HG02623 (cell line): ENCODE results near the gene TSN.
"Not testable (repeated sequence)": the region's sequence is repeated elsewhere in the genome, so short reads cannot be mapped to it uniquely, and the experiment has no call there.

Source experiments
- ATAC-seq: cut with Tn5 transposase; IDR thresholded peaks from one replicate; pipeline ENCODE4 v1.9.1; 2021; ENCODE audit warnings: moderate library complexity; ENCODE audit not compliant: unreplicated experiment

Gene TSN

DNA sequence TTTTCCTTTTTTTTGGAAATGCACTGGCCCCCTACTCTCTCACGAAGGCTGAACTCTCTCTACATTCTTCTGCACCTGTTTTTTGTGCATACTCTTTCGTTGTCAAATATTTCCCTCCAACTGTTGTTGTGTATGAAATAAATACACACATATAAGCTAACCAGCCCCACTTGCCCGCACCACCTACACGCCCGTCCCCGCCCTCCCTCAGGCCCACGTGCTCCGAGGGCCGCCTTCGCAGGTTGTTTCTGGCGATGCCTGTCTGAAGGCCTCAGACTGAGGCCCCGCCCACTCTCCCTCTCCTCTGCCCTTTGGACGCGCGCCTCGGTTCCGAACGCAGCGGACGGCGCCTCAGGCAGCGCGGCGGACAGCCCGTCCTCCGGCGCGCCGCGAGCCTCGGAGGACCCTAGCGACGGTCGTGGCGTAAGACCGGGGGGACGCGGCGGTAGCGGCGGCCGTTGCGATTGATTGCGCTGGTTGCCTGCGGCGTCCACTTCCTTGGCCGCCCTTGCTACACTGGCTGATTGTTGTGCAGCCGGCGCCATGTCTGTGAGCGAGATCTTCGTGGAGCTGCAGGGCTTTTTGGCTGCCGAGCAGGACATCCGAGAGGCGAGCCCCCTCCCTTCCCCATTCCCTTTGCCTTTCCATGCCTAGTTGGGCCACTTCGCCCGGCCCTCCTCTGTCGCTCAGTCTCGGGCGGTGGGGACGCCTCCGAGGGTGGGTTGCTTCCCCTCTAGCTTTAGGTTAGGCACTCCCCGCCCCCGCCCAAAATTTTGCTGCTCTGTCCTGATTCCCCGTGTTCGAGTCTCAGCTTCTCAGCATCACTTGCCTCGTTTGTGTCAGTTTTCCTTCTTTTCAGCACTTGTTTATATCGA lies at the start of gene TSN:
Gene TSN (plus strand): TSS at position 415 of the 875 bp plus-strand sequence. CDS start 129 bp downstream, at position 544.
- peak; percentile 99 for ATAC-seq

DNA sequence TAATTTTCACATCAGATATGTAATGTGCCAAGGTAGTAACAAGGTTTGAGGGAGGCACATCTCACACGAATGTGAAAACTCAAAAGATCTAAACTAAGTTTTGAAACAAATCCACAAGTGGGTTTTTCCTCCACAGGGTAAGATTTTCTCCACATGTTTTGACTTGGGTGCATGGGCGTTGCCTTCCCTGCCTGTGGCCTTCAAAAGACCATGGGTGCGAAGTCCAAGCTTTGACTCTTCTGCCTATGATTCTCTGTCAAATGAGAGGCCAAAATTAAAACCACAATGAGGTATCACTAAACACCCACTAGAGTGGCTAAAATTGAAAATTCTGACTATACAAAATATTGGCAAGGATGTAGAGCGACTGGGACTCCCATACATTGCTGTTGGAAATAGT lies 49.5 kb upstream of the TSN start:
- ATAC-seq, result no peak

DNA sequence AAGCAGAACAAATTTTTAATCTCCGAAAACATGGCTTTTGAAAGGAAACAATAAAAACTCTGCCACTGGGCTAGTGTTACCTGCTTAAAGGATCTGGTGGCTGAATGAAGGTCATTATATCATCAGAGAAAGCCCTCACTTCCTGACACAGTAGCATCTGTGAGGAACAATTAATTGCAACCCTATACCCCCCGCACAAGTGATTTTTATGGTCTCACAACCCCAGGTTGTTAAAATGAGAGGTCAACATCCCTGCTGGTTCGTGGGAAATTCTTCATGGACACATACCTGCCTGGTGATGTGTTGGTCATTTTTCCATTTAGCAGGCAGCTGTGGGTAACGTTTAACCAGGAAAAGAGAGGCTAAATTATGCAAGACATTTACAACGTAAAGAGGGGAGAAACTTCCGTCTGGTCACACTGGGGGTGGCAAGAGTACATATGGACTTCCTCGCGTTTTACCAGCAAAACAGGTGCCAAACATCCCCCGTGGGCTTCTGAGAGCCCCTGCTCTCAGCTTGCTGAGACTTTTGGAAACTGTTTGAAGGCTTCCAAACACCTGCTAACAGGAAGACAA lies 48.0 kb upstream of the TSN start:
- ATAC-seq, result no peak

DNA sequence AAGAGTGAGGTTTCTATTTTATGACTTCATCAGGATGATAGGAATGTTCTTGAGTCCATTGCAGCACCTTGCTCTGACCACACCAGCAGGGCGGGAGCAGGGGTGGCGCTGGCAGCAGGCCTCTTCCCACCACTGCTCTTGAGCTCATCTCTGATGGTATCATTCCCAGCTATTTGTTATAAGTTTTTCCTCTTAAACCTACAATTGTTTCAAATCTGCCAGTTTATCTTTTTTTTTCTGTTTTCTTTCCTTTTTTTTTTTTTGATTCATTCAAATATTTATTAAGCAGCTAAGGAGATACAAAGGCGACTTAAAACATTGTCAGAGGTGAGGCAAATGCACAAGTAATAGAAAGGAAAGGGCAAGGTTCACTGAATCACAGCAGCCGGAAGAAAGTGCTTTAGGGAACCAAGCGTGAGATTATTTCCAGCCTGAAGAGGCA lies 47.5 kb upstream of the TSN start:
- no peak for ATAC-seq

DNA sequence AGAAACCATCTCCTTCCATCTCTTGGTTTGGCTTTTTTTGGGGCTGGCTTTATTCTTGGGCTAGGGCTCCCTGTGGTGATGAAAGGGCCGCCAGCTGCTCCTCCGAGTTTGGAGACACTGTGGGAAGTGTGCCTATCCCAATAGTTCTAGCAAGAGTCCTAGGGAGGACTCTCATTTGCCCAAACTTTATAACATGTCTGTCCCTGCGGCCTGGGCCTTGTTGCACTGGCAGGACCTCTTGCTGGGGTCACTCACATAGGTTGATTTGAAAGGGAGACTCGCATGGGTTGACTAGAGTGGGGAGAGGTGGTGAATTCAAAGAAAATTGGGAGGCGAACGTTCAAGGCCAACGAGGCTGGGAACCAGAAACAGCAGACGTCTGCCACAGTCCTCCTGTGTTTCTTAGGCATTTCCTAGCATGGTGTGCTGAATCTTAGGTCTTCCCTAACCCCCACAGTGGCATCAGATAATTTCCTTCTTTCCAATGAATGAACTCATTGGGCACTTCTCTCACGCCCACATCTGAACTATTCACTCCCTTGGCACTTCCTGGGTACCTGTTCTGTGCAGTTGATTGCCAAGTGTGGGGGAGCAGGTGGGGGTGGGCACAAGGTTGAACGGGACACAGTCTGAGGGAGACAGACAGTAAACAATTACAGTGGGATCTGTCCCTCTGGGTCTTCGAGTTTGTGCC lies 45.5 kb upstream of the TSN start:
- ATAC-seq, result no peak

DNA sequence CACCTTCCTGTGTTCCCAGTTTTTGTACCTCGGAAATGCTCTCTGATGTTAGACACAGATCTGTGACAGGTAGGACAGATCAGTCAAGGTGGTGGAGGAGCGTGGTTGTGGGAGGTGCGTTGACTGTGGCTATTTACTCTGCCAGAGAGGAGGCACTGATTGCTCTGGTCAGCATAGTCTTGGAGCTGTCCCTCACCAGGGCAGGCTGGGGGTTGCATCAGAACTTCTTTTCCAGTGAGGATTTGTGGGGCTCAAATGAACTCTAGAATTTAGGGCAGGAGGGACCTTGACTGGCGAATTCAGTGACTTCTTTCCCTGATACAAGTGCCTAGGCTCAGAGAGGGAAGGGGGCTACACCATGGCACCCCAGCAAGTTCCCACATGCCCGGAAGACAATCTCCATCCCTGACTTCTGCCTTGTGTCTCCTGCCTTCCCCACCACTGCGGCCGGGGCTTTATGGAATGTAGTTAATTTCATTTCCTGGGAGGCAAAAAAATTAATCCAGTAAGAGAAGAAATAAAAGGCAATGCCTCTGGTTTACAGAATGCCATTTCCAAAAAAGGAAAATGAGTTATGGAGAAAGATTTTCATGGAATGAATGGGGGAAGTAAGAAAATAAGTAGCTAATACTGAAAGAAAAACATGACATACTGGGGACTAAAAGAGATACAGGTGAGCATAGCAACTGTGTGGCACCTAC lies 44.8 kb upstream of the TSN start:
- ATAC-seq, result no peak

DNA sequence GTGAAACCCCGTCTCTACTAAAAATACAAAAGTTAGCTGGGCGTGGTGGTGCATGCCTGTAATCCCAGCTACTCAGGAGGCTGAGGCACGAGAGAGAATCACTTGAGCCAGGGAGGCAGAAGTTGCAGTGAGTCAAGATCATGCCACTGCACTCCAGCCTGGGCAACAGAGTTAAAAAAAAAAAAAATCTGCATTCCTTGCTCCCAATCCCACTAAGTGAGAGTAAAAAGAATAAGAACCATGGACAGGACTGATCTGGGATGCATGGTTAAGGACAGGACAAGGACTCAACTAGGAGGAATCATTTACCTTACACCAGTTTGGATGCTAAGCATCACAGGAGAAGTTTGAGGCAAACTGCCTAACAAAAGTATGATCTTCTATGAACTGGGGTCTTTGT lies 44.0 kb upstream of the TSN start:
- ATAC-seq, result not testable (repeated sequence)

DNA sequence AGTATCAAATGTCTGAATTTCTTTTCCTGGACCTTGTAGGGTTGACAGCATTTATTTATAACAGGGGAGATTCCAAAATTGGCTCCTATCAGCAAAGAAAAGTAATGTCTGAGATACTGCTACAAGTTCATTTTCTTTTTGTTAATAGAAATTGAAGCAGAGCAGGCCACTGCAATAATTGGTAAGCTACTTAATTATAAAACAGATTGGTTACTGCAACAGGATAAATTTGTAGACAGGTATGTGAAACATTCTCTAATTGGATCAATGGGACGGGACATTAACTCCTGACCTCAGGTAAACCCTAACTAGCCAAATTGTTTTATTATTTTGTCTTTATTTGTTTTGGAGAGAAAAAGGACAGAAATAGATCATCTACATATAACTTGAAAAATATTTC lies 39.3 kb upstream of the TSN start:
- ATAC-seq, result no peak

DNA sequence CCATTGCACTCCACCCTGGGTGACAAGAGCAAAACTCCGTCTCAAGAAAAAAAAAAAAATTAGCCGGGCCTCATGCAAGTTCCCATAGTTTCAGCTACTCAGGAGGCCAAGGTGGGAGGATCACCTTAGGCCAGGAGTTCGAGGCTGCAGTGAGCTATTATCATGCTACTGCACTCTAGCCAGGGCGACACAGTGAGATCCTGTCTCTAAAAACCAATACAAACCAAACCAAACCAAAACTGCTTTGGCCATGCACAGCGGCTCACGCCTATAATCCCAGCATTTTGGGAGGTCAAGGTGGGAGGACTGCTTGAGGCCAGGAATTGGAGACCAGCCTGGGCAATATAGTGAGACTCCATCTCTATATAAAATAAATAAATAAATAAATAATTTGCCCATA lies 37.9 kb upstream of the TSN start:
- no peak for ATAC-seq

DNA sequence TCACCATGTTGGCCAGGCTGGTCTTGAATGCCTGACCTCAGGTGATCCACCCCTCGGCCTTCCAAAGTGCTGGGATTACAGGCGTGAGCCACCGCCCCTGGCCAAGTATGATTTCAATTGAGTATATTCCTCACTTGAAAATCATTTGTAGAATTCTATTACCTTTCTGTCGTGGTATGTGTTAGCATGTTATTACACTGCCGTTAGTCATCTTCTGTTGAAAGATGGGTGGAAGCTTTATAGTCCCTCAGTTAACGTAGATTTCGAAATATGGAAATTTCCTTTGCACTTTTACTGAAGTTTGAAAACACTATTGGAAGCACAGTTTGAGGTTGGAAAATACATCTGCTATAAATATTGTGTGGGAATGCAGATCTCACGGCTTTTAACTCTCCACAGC lies 33.5 kb upstream of the TSN start:
- no peak for ATAC-seq

DNA sequence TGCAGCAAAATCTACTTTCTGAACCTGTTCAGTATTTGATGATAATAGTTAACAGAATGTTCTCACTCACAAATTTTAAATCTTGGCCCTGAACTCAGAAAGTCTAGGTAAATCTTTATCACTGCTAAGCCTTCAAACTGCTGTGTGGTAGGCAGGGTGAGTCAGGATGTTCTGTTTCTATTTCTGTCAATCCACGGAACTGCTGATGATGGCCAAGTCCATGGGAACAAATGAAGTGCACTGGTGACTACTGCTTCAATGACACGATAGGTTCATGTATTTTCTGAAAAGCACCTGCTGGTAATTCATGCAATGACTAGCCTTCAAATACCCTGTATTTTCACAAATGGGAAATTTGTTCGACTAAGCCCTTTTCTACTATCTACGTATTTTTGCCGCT lies 33.0 kb upstream of the TSN start:
- no peak for ATAC-seq

DNA sequence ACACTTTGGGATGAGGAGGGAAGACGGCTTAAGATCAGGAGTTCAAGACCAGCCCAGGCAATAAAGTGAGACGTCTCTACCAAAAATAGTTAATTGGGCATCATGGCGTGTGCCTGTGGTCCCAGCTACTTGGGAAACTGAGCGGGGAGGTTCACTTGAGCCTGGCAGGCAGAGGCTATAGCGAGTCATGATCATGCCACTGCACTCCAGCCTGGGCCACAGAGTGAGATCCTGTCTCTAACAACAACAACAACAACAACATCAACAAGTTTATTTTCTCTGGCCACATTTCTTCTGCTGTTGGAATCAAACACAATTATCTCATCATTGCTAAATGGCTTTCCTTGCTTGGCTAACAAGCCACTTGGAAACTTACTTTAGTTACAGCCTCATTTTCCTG lies 32.1 kb upstream of the TSN start:
- ATAC-seq, result no peak

DNA sequence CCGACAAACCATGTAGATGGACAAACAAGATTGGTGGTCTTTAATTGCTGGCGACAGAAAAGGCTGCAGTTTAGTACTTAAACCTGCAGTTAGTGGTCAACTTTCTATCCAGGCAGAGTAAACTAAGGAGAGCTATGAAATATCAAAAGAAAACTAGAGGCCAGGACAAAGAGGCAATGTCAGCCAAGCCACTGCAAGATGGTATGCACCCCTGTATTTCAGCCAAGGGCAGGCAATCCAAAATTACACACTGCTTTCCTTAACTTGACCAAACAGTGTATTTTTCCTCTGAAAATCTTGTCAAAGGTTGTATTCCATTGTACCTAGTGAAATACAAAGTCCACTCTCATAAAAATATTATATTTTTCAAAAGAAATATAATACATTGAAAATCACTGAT lies 28.1 kb upstream of the TSN start:
- ATAC-seq, result no peak

DNA sequence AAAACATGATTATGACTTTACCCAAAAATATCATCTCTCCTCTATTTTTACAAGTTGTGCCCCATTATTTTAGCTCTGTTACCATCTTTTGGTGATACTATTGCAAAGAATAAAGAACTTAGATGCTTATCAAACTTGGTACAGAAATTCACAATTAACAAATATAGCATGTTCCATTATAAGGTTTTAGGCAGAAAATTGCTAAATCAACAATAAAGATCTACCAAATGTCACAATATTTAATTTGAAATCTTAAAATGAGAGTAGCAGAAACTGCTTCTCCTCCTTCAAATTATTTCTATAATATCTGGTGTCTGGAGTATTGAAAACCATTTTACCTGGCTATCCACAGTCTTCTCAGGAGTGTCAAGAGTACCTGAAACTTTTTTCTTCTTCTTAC lies 27.5 kb upstream of the TSN start:
- no peak for ATAC-seq

DNA sequence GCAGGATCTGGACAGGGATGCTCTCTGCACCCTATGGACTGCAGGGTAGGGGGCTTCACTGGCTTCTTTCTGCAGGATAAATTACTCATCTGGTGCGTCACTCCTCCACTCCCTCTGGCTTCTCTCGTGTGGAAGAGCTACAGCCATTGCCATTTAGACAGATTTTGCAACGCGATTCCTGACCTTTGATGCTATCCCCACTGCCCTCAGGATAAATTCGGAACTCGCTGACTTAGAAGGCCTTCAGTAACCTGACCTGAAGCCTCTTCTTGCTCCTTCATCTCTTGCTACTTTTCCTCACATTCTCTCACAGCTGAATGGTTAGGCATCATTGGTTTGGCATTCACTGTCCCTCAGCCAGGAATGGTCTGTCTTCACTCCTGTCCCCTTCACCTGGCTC lies 24.1 kb upstream of the TSN start:
- no peak for ATAC-seq

DNA sequence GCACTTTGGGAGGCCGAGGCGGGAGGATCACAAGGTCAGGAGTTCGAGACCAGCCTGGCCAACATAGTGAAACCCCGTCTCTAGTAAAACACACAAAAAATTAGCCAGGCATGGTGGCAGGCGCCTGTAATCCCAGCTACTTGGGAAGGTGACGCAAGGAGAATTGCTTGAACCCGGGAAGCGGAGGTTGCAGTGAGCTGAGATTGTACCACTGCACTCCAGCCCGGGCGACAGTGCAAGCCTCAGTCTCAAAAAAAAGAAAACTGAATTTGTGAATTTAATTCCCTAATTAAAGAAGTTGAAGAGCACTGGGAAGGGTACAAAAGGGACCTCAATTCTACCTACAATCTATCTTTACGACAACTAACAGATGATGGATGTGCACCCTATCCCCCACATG lies 20.9 kb upstream of the TSN start:
- ATAC-seq, result not testable (repeated sequence)

DNA sequence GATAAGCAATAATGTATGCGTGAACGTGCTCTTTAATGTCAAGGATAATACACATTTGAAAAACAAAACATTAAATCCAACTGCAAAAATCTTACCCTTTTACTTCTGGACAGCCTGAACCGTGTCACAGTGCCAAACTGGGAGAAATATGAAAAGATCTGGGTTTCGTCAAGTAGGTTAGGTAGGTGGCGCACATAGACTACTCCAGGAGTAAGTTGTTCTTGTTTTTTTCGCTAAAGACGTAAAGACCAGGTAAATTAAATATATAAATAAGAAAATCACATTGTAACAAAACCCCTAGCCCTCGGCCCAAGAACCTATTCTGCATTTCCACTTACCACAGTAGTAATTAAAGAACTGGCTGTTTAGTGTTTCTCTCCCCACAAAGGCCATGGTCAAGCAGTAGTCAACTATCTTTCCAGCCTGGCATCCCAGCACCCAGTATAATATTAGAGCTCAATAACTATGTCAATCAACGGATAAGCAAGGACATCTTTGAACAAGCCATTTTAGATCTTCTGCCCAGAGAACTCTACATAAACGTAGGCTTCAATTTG lies 19.9 kb upstream of the TSN start:
- ATAC-seq, result no peak

DNA sequence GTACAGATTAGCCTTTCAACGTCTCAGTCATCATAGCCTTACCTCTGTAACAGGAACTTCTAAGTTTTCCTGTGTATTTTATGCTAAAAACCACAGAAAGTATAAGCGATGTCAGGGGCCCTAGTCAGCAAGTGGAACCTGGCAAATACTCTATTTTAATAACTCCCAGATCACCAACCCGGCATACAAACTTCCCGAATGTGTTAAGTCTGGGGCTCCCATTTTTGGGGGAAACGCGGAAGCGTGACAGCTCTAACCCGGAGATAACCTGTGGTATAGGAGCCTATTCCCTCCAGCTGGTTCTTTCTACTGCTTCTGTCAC lies 19.4 kb upstream of the TSN start:
- no peak for ATAC-seq

DNA sequence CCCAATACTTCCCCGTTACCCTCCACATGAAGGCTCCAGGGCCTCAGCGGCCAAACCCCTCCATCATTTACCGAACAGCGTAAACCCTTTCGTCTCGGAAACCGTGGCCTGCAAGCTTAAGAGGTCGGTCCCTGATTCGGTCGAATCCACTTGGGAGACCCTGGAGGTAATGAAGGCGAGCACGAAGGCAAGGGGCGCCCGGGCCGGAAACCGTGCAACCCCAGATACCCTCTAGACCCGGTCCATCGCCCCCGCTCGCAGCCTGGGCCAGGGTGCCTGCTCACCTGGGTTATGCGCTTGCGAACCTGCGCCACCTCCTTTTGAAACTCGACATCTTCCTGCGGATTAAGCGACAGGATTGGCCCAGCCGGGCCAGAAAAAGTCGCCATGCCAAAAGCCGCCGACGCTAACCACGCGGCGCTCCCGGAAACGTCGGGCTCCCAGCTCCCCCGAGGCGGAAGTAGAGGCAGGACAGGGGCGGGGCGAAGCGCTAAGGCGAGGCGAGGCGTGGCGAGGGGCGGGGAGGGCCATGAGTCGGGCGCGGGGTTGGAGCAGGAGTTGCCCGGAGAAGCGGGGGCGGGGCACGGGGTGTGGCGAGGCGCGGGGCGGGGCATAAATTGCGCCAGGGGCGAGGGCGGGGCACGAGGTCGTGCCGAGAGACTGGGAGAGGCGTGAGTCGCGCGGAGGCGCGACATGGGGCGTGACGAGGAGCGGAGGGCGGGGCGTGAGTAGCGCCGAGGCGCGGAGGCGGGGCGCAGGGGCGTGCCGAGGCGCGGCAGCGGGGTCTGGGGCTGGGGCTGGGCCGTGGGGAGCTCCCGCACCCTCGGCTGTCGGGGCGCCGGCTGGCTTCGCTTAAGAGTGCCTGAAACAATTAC lies 18.8 kb upstream of the TSN start, which contains the start of gene NIFK:
Gene NIFK (minus strand): TSS at position 414 of the 875 bp plus-strand sequence. CDS start 25 bp downstream, at position 389.
- ATAC-seq, result peak; percentile 92

DNA sequence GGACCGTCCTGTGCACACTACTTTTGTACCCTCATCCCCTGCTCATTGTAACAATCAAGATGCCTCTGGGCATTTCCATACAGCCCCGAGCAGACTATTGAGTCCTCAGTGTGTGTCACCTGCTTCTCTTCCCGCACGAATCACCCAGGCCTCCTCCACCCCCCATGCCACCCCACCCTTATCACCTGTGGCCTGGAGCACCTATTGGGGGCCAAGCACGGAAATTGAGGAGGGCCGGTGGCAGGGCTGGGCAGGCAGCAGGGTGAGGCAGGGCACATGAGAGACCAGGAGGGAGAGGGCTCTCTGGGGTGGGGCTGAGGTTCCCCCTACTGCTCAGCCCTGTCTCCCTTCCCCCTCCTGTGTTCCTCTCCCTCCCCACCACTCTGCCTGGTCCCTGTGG lies 14.5 kb upstream of the TSN start:
- ATAC-seq, result no peak
